Right lobe of liver (tissue), 4 donors: ENCODE measurements around the gene SP1.

Source experiments
- CTCF ChIP-seq, 4 donors: fragments of 200-600 bp in 3 of 4; fragments of 450-650 bp in 1 of 4; IDR thresholded peaks; one replicate each; pipeline versions ENCODE4 v1.5.1 to v1.8.0; 2016 to 2022; ENCODE audit warnings: antibody characterized with exemption in 4 of 4, mild to moderate bottlenecking in 2 of 4
- POLR2A ChIP-seq: fragments of 450-650 bp; IDR thresholded peaks from one replicate; pipeline ENCODE4 v1.6.1; 2017; ENCODE audit warnings: antibody characterized with exemption, mild to moderate bottlenecking
- donor health status: DM: no; HTN: no; CAD: no.
- donor health status: DM: no; HTN: no; CAD: no.
- donor health status: DM: no; HTN: yes; CAD: no.

- TF ChIP-seq CTCF (IDR thresholded peaks at IDR 0.05) (no peak), POLR2A (no peak)
Measured at GRCh38 chr12:53340398-53340797, 39.6 kb upstream of the SP1 start.
